Gastrocnemius medialis (tissue), 4 donors: ENCODE results near the gene TPT1. TPM values are rescaled to one million over a fixed set of nuclear protein-coding genes. Genes with fewer than 3 reads are reported as not detected.
"Not testable (repeated sequence)": the region's sequence is repeated elsewhere in the genome, so short reads cannot be mapped to it uniquely, and the experiment has no call there.

Experiments used
- ATAC-seq, 2 donors: fragments of 150-250 bp; one replicate each; pipeline ENCODE4 v1.9.1; 2016
- DNase-seq, 2 donors: peaks; one replicate each; pipeline ENCODE4 v3.0.0-alpha.2; 2019
- H3K27ac ChIP-seq, 4 donors: fragments of 200-600 bp; sonication (generic); 1 replicate in 1 of 4; 2 replicates in 3 of 4; pipeline ENCODE4 v1.5.1; 2016 to 2018; ENCODE audit warnings: mild to moderate bottlenecking in 2 of 4, moderate library complexity in 1 of 4
- H3K27me3 ChIP-seq, 3 donors: fragments of 200-600 bp; sonication (generic) in 2 of 3; 1 replicate in 1 of 3; 2 replicates in 2 of 3; pipeline versions ENCODE4 v1.5.1 to v1.6.0; 2016 to 2019; ENCODE audit warnings: mild to moderate bottlenecking in 1 of 3, moderate library complexity in 1 of 3
- H3K36me3 ChIP-seq, 2 donors: fragments of 200-600 bp; sonication (generic) in 1 of 2; one replicate each; pipeline ENCODE4 v1.5.1; 2017 to 2018
- H3K4me1 ChIP-seq, 2 donors: fragments of 200-600 bp; sonication (generic) in 1 of 2; one replicate each; pipeline ENCODE4 v1.5.1; 2016 to 2017; ENCODE audit warnings: mild to moderate bottlenecking in 2 of 2
- H3K4me3 ChIP-seq, 4 donors: fragments of 200-600 bp; sonication (generic) in 3 of 4; 1 replicate in 1 of 4; 2 replicates in 3 of 4; pipeline ENCODE4 v1.5.1; 2016 to 2019; ENCODE audit warnings: mild to moderate bottlenecking in 2 of 4
- H3K9me3 ChIP-seq, 3 donors: fragments of 200-600 bp; sonication (generic) in 2 of 3; 1 replicate in 1 of 3; 2 replicates in 2 of 3; pipeline ENCODE4 v1.5.1; 2016 to 2019
- CTCF ChIP-seq, 5 experiments: fragments of 450-650 bp in 3 of 5; fragments of 200-600 bp in 2 of 5; sonication (generic) in 2 of 5; IDR thresholded peaks in 4 of 5; conservative IDR thresholded peaks in 1 of 5; 1 replicate in 4 of 5; 2 replicates in 1 of 5; pipeline ENCODE4 v1.5.1; 2016 to 2019; ENCODE audit warnings: antibody characterized with exemption in 5 of 5, mild to moderate bottlenecking in 3 of 5, moderate library complexity in 3 of 5
- POLR2A ChIP-seq, 2 donors: fragments of 450-650 bp; IDR thresholded peaks; one replicate each; pipeline ENCODE4 v1.6.1; 2017; ENCODE audit warnings: antibody characterized with exemption in 2 of 2, mild to moderate bottlenecking in 2 of 2, moderate library complexity in 2 of 2
- in situ Hi-C, 4 donors: fragments of 200-750 bp; cut with MboI; loops; one replicate each; pipeline versions ENCODE4 v1.15.0 to v1.8.0; 2017; ENCODE audit warnings: low sequenced_read_pairs in 4 of 4
- intact Hi-C: fragments of 100-400 bp; cut with DNase I; formaldehyde crosslinking; loops from one replicate; pipeline ENCODE4 v1.15.1; 2023; ENCODE audit warnings: low total_unique reads
- total RNA-seq, 4 donors: library from RNA; depleted of rRNA; stranded (reverse); fragments of >200 nt; gene quantifications; one replicate each; pipeline versions ENCODE4 v1.1.0 to v1.2.3, GENCODE V29; 2016

The TPT1 gene
- total RNA-seq, 4 donors from 2014 or later: 4,595 to 7,577 (median 5,951) TPM

GRCh38 chr13:45301263-45301662 is 39.7 kb downstream of the TPT1 start:
- in situ Hi-C loops (loop anchor here in 3 of 4 donors (10.0 to 25.0 kb wide), 2 partner anchors 256 to 1389 kb away; no protein-coding TSS in a partner anchor), intact Hi-C loops (no loop called here)
- DNase-seq (no peak), ATAC-seq (no peak)
- TF ChIP-seq POLR2A (IDR thresholded peaks at IDR 0.05): no peak
- TF ChIP-seq CTCF (IDR thresholded peaks at IDR 0.05 in 4 of 5, conservative IDR thresholded peaks at IDR 0.05 in 1 of 5): no peak
- peaks cover 13 to 23% of the 10 kb centered on the region in 2 donors for H3K4me1 ChIP-seq
- H3K27me3 ChIP-seq: peaks cover 0 to 12% (median 0%) of the 10 kb centered on the region in 3 donors
- no peaks in the 10 kb centered on the region for H3K9me3 ChIP-seq
- H3K36me3 ChIP-seq: no peaks in the 10 kb centered on the region
- no peak overlapping the region for H3K4me3 ChIP-seq
- no peak overlapping the region for H3K27ac ChIP-seq

- Histone ChIP-seq H3K36me3 (no peaks in the 10 kb centered on the region), H3K4me1 (peaks cover 22 to 29% of the 10 kb centered on the region in 2 donors), H3K27me3 (peaks cover 0 to 12% (median 0%) of the 10 kb centered on the region in 3 donors), H3K27ac (no peak overlapping the region), H3K9me3 (no peaks in the 10 kb centered on the region), H3K4me3 (no peak overlapping the region)
- intact Hi-C loops (no loop called here), in situ Hi-C loops (loop anchor here in 3 of 4 donors (10.0 to 25.0 kb wide), 2 partner anchors 256 to 1388 kb away; no protein-coding TSS in a partner anchor)
- TF ChIP-seq POLR2A (IDR thresholded peaks at IDR 0.05): no peak
- TF ChIP-seq CTCF (IDR thresholded peaks at IDR 0.05 in 4 of 5, conservative IDR thresholded peaks at IDR 0.05 in 1 of 5): no peak
- ATAC-seq (no peak), DNase-seq (no peak)
Measured at GRCh38 chr13:45300190-45300985, 40.6 kb downstream of the TPT1 start.

GRCh38 chr13:45299194-45299593 is 41.8 kb downstream of the TPT1 start:
- Histone ChIP-seq H3K27me3 (peaks cover 0 to 12% (median 0%) of the 10 kb centered on the region in 3 donors), H3K27ac (no peak overlapping the region), H3K4me3 (no peak overlapping the region), H3K4me1 (peaks cover 28 to 32% of the 10 kb centered on the region in 2 donors), H3K36me3 (no peaks in the 10 kb centered on the region), H3K9me3 (no peaks in the 10 kb centered on the region)
- intact Hi-C loops: no loop called here
- DNase-seq (no peak), ATAC-seq (no peak)
- in situ Hi-C loops: no loop called here
- TF ChIP-seq POLR2A (IDR thresholded peaks at IDR 0.05) (no peak), CTCF (IDR thresholded peaks at IDR 0.05 in 4 of 5, conservative IDR thresholded peaks at IDR 0.05 in 1 of 5) (no peak)

- Histone ChIP-seq H3K27me3 (peaks cover 0 to 12% (median 0%) of the 10 kb centered on the region in 3 donors), H3K27ac (peak overlapping the region in 3 of 4 donors; percentile 40 to 74 (median 72)), H3K4me1 (peaks cover 28 to 32% of the 10 kb centered on the region in 2 donors)
- H3K36me3 ChIP-seq, ATAC-seq, in situ Hi-C loops, H3K9me3 ChIP-seq, H3K4me3 ChIP-seq, intact Hi-C loops, DNase-seq: not testable (repeated sequence)
Measured at GRCh38 chr13:45298550-45298949, 42.4 kb downstream of the TPT1 start.

GRCh38 chr13:45298206-45298505 is 42.8 kb downstream of the TPT1 start:
- Histone ChIP-seq H3K9me3 (no peaks in the 10 kb centered on the region), H3K4me1 (peaks cover 28 to 32% of the 10 kb centered on the region in 2 donors), H3K27me3 (peaks cover 0 to 8% (median 0%) of the 10 kb centered on the region in 3 donors), H3K4me3 (no peak overlapping the region), H3K27ac (peak overlapping the region in 3 of 4 donors; percentile 40 to 74 (median 72)), H3K36me3 (no peaks in the 10 kb centered on the region)
- intact Hi-C loops (no loop called here), in situ Hi-C loops (no loop called here)
- TF ChIP-seq POLR2A (IDR thresholded peaks at IDR 0.05) (no peak), CTCF (IDR thresholded peaks at IDR 0.05 in 4 of 5, conservative IDR thresholded peaks at IDR 0.05 in 1 of 5) (no peak)
- DNase-seq (no peak), ATAC-seq (no peak)
